GM12878 (cell line): ENCODE data around the gene FAM124B. TPM values are rescaled to one million over a fixed set of nuclear protein-coding genes. Genes with fewer than 3 reads are reported as not detected.

Source experiments
- ATAC-seq: fragments of 200-7000 bp; cut with Tn5 transposase; 3 replicates; pipeline ENCODE4 v1.9.1; 2020; ENCODE audit warnings: mild to moderate bottlenecking, moderate library complexity
- BruUV-seq: library from RNA; stranded (reverse); fragments of 400-500 nt; replicated peaks from 2 replicates; lab custom pipeline; 2021; lab: Mats Ljungman, UMichigan
- CTCF ChIA-PET: fragments of 300-600 bp; sonication (Branson Sonifier 250); formaldehyde crosslinking; extraction: SDS; loops from one replicate; lab custom pipeline; 2021; ENCODE audit warnings: inconsistent platforms; lab: Yijun Ruan, JAX
- POLR2A ChIA-PET: fragments of 350-600 bp; formaldehyde crosslinking; extraction: SDS; loops from one replicate; lab custom pipeline; 2021; ENCODE audit warnings: inconsistent platforms; lab: Charles Lee
- RAD21 ChIA-PET: fragments of 300-600 bp; sonication (Branson Sonifier 250); formaldehyde crosslinking; loops from one replicate; lab custom pipeline; 2023; ENCODE audit warnings: antibody characterized with exemption; ENCODE audit not compliant: unreplicated experiment; lab: Charles Lee
- SMC1A ChIA-PET: fragments of 300-600 bp; sonication (Branson Sonifier 250); formaldehyde crosslinking; loops from one replicate; lab custom pipeline; 2023; ENCODE audit not compliant: unreplicated experiment, uncharacterized antibody; lab: Charles Lee
- DNase-seq: peaks from one replicate; pipeline ENCODE4 v3.0.0-alpha.2; 2011; ENCODE audit warnings: low read depth, low spot score
- FAIRE-seq: peaks from 3 replicates; lab custom pipeline; 2011; peaks lifted over from hg19 to GRCh38; lab: Jason Lieb, UNC
- H2AFZ ChIP-seq: 2 replicates; pipeline ENCODE4 v1.6.0; 2011; ENCODE audit warnings: low read depth, low read length, control low read depth; ENCODE audit not compliant: control insufficient read depth
- H3K27ac ChIP-seq: 2 replicates; pipeline ENCODE4 v1.5.1; 2011; ENCODE audit warnings: control low read depth; ENCODE audit not compliant: control insufficient read depth, insufficient read depth
- H3K27me3 ChIP-seq, 2 experiments: replicated peaks in 1 of 2; 2 replicates each; pipeline versions ENCODE4 v1.6.0 to v1.6.1; 2011; ENCODE audit warnings: low read length in 1 of 2; ENCODE audit not compliant: control insufficient read depth in 2 of 2, insufficient read depth in 2 of 2
- H3K36me3 ChIP-seq, 2 experiments: 2 replicates each; pipeline ENCODE4 v1.5.1; 2011; ENCODE audit warnings: low read length in 1 of 2; ENCODE audit not compliant: control insufficient read depth in 2 of 2, insufficient read depth in 2 of 2
- H3K4me1 ChIP-seq: 2 replicates; pipeline ENCODE4 v1.6.1; 2011; ENCODE audit warnings: mild to moderate bottlenecking, low read length, moderate library complexity, mixed read lengths; ENCODE audit not compliant: control insufficient read depth, insufficient read depth
- H3K4me2 ChIP-seq: 2 replicates; pipeline ENCODE4 v1.6.0; 2011; ENCODE audit warnings: control low read depth; ENCODE audit not compliant: control insufficient read depth, insufficient read depth
- H3K4me3 ChIP-seq: fragments of 200-600 bp; sonication (generic); 2 replicates; pipeline ENCODE4 v1.5.1; 2016
- H3K79me2 ChIP-seq: 2 replicates; pipeline ENCODE4 v1.6.0; 2011; ENCODE audit warnings: low read length; ENCODE audit not compliant: control insufficient read depth, insufficient read depth
- H3K9ac ChIP-seq: 2 replicates; pipeline ENCODE4 v1.8.0; 2011; ENCODE audit warnings: low read length, control low read depth, mixed read lengths; ENCODE audit not compliant: control insufficient read depth, insufficient read depth
- H3K9me3 ChIP-seq: replicated peaks from 3 replicates; pipeline ENCODE4 v1.5.1; 2011; ENCODE audit warnings: mild to moderate bottlenecking, low read length; ENCODE audit not compliant: control insufficient read depth, insufficient read depth
- H4K20me1 ChIP-seq: 2 replicates; pipeline ENCODE4 v1.6.0; 2011; ENCODE audit not compliant: control insufficient read depth, insufficient read depth
- BMI1 ChIP-seq: fragments of 450-650 bp; IDR thresholded peaks from 2 replicates; pipeline ENCODE4 v1.6.1; 2016; ENCODE audit warnings: mild to moderate bottlenecking, moderate library complexity, borderline replicate concordance
- CBFB ChIP-seq: IDR thresholded peaks from 2 replicates; pipeline ENCODE4 v1.6.1; 2016; ENCODE audit warnings: antibody characterized with exemption, low read depth
- RAD21 ChIP-seq: IDR thresholded peaks from 2 replicates; pipeline ENCODE4 v1.6.1; 2011; ENCODE audit warnings: mild to moderate bottlenecking, low read depth, low read length, moderate library complexity; ENCODE audit not compliant: insufficient read depth
- RAD51 ChIP-seq: fragments of 450-650 bp; IDR thresholded peaks from 2 replicates; pipeline ENCODE4 v1.6.1; 2016; ENCODE audit warnings: moderate library complexity, mild to moderate bottlenecking, inconsistent platforms
- RCOR1 ChIP-seq: conservative IDR thresholded peaks from 2 replicates; pipeline ENCODE4 v1.6.1; 2012; ENCODE audit warnings: low read depth, low read length, improper control_type of control experiment
- SMC3 ChIP-seq: IDR thresholded peaks from 2 replicates; pipeline ENCODE4 v1.6.1; 2011; ENCODE audit warnings: low read length, improper control_type of control experiment, borderline replicate concordance
- TCF12 ChIP-seq: IDR thresholded peaks from 2 replicates; pipeline ENCODE4 v1.6.1; 2011; ENCODE audit warnings: low read depth, mild to moderate bottlenecking, low read length
- WGBS: methylation state at CpG from one replicate; pipeline ENCODE4 v1.1.6; 2016; ENCODE audit warnings: low lambda C conversion rate; ENCODE audit not compliant: insufficient replicate concordance, insufficient coverage; ENCODE audit errors: missing lambda C conversion rate; 5-methylcytosine and 5-hydroxymethylcytosine counted together
- in situ Hi-C: fragments of 300-500 bp; cut with MboI; formaldehyde crosslinking; loops from 9 replicates; pipeline ENCODE4 v1.14.3; 2018; ENCODE audit warnings: mixed read lengths
- intact Hi-C: fragments of 100-400 bp; cut with micrococcal nuclease; formaldehyde crosslinking; loops from one replicate; pipeline ENCODE4 v1.14.2; 2022; ENCODE audit not compliant: unreplicated experiment
- polyA plus RNA-seq, 11 experiments: library from polyadenylated mRNA; depleted of rRNA in 4 of 11; unstranded in 6 of 11; stranded (reverse) in 5 of 11; fragments of >200 nt; fragmentation: Nextera tagmentation in 4 of 11; fragmentation: Illumina TruSeq in 1 of 11; extraction: Ambion mirVana in 4 of 11; extraction: Trizol in 1 of 11; gene quantifications; 1 replicate in 1 of 11; 2 replicates in 10 of 11; pipeline versions ENCODE4 v1.2.1 to v1.2.3, GENCODE V29; 2011 to 2016; ENCODE audit warnings: inconsistent platforms in 2 of 11, missing spikeins in 2 of 11, low read depth in 1 of 11
- total RNA-seq, 4 experiments: library from RNA; depleted of rRNA in 3 of 4; stranded (reverse); fragments of >200 nt in 3 of 4; fragmentation: Illumina TruSeq in 1 of 4; extraction: Trizol in 1 of 4; gene quantifications; 2 replicates each; pipeline versions ENCODE4 v1.2.1 to v1.2.3, GENCODE V29; 2013 to 2021
- TF ChIP-seq, protein P1 (sequence below), 3 experiments: IDR thresholded peaks in 2 of 3; conservative IDR thresholded peaks in 1 of 3; 2 replicates each; pipeline ENCODE4 v1.5.1; 2011; ENCODE audit warnings: low read depth in 3 of 3, low read length in 3 of 3, mild to moderate bottlenecking in 3 of 3, control low read depth in 2 of 3, moderate library complexity in 2 of 3, inconsistent platforms in 1 of 3, mixed read lengths in 1 of 3; ENCODE audit not compliant: control insufficient read depth in 2 of 3, insufficient read depth in 1 of 3; ENCODE audit errors: extremely low read depth in 1 of 3

FAM124B gene
- total and polyA plus RNA-seq, 10 of the 15 experiments (the other 5 are each of a cell fraction or from before 2014, with no cell fraction given) = not detected

DNA sequence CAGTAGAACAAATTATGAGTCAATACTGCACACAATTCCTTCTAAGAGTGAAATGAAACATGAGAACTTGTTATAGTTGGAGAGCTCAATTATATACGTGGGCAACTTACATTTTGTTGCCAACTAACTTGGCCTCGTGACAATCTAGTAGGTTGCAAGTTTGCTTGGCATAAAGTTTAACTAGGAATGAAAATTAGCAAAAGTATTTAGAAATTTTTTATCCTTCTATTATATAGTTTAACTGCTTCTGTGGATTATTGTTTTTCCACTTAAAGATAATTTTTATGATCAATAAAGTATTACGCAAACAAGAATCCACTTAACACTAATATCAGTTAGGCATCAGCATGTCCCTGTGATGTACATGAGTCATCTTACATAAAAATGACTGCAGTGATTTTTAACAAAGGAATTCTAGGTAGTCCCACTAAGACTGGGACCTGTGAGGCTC lies 41.1 kb downstream of the FAM124B start:
- in situ Hi-C loops (loop anchor here (25.0 kb wide), 1 partner anchor 651 kb away; no protein-coding TSS in a partner anchor), intact Hi-C loops (no loop called here)
- POLR2A ChIA-PET = no interaction called here
- no peaks in the 10 kb centered on the region for H4K20me1 ChIP-seq
- no peak for DNase-seq
- no peaks in the 10 kb centered on the region for H3K36me3 ChIP-seq
- H3K9me3 ChIP-seq = no peaks in the 10 kb centered on the region
- CTCF ChIA-PET = interaction anchor here (1.4 to 3.8 kb wide), 4 partner anchors 286 to 415 kb away, joined by 5 to 37 read pairs (median 8); no protein-coding TSS in a partner anchor
- H3K9ac ChIP-seq = no peak overlapping the region
- 70% methylated on average over 3 of the region's 3 CpGs for WGBS
- no peak overlapping the region for H3K4me3 ChIP-seq
- no peaks in the 10 kb centered on the region for H3K79me2 ChIP-seq
- H3K4me1 ChIP-seq = no peaks in the 10 kb centered on the region
- no peak for TF ChIP-seq RAD51
- TF ChIP-seq CBFB = no peak
- TF ChIP-seq TCF12 = no peak
- TF ChIP-seq BMI1 = no peak
- no peaks in the 10 kb centered on the region for H3K27me3 ChIP-seq
- SMC1A ChIA-PET = interaction anchor here (1.3 to 2.0 kb wide), 2 partner anchors 8 to 290 kb away, joined by 8 to 21 read pairs; no protein-coding TSS in a partner anchor
- no peak overlapping the region for H3K27ac ChIP-seq
- no TSS peak for BruUV-seq
- no peak for FAIRE-seq
- ATAC-seq = no peak
- H2AFZ ChIP-seq = no peak overlapping the region
- RAD21 ChIA-PET = interaction anchor here (1.5 to 3.5 kb wide), 2 partner anchors 287 to 390 kb away, joined by 7 to 32 read pairs; no protein-coding TSS in a partner anchor
- no peak overlapping the region for H3K4me2 ChIP-seq

DNA sequence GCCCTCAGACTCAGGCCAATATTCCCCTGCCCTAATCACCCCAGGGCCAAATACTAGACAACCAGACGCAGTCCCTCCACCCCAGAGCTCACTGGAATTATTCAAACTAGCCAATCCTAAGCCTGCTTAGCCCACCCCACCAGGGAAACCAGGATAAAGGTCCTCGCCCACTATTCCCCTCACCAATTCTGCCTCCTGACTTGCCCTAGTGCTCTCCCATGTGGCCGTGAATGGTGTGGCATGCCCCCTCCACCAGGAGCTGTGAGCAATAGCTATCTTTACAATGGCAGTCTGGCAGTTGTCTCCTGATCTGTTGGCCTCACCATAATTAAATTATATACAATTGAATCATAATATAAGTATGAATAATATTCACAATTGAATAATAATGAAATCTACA lies 42.3 kb downstream of the FAM124B start:
- DNase-seq (no peak), ATAC-seq (peak; percentile 84), FAIRE-seq (no peak)
- ChIA-PET RAD21 (interaction anchor here (1.0 to 3.5 kb wide), 4 partner anchors 289 to 419 kb away, joined by 3 to 32 read pairs (median 6); no protein-coding TSS in a partner anchor), POLR2A (no interaction called here), CTCF (interaction anchor here (0.6 to 3.8 kb wide), 9 partner anchors 9 to 422 kb away, joined by 3 to 54 read pairs (median 6); no protein-coding TSS in a partner anchor)
- Histone ChIP-seq H2AFZ (no peak overlapping the region), H3K27ac (no peak overlapping the region), H3K9ac (no peak overlapping the region), H3K4me1 (no peaks in the 10 kb centered on the region), H3K4me2 (no peak overlapping the region), H3K4me3 (no peak overlapping the region), H3K27me3 (no peaks in the 10 kb centered on the region; a peak in 2 of 4 replicates), H4K20me1 (no peaks in the 10 kb centered on the region)
- BruUV-seq = no TSS peak
- TF ChIP-seq TCF12 = no peak
- TF ChIP-seq, protein P1, sequence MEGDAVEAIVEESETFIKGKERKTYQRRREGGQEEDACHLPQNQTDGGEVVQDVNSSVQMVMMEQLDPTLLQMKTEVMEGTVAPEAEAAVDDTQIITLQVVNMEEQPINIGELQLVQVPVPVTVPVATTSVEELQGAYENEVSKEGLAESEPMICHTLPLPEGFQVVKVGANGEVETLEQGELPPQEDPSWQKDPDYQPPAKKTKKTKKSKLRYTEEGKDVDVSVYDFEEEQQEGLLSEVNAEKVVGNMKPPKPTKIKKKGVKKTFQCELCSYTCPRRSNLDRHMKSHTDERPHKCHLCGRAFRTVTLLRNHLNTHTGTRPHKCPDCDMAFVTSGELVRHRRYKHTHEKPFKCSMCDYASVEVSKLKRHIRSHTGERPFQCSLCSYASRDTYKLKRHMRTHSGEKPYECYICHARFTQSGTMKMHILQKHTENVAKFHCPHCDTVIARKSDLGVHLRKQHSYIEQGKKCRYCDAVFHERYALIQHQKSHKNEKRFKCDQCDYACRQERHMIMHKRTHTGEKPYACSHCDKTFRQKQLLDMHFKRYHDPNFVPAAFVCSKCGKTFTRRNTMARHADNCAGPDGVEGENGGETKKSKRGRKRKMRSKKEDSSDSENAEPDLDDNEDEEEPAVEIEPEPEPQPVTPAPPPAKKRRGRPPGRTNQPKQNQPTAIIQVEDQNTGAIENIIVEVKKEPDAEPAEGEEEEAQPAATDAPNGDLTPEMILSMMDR (IDR thresholded peaks at IDR 0.05 in 2 of 3, conservative IDR thresholded peaks at IDR 0.05 in 1 of 3; ENCODE audit: control insufficient read depth in 2 of 3, extremely low read depth in 1 of 3, insufficient read depth in 1 of 3, low read depth in 3 of 3, low read length in 3 of 3) = peak; percentile 41 to 56 (median 41); a peak in 5 of 6 replicates
- TF ChIP-seq SMC3 = no peak
- TF ChIP-seq RCOR1 = no peak
- 0 out of 2 replicates have a peak, but pooled peaks have one; percentile 8 for TF ChIP-seq RAD21
- TF ChIP-seq, all 136 proteins: peak for 2
- intact Hi-C loops = loop anchor here (5.0 kb wide), 1 partner anchor 648 kb away; no protein-coding TSS in a partner anchor
- WGBS = 0% methylated on average over 3 of the region's 3 CpGs
- SMC1A ChIA-PET = interaction anchor here (0.8 to 2.0 kb wide), 4 partner anchors 9 to 419 kb away, joined by 3 to 21 read pairs (median 6); no protein-coding TSS in a partner anchor
- H3K9me3 ChIP-seq = no peaks in the 10 kb centered on the region
- in situ Hi-C loops = loop anchor here (5.0 to 25.0 kb wide), 3 partner anchors 288 to 653 kb away; no protein-coding TSS in a partner anchor
- H3K36me3 ChIP-seq = no peaks in the 10 kb centered on the region
- H3K79me2 ChIP-seq = no peaks in the 10 kb centered on the region
